NCI-H2029 (cell line): ENCODE results near the gene CSMD2.
"Not testable (repeated sequence)": the region's sequence is repeated elsewhere in the genome, so short reads cannot be mapped to it uniquely, and the experiment has no call there.

ENCODE experiments used
- DNase-seq: peaks from one replicate; lab custom pipeline; 2025; lab: John Stamatoyannopoulos, UW

The CSMD2 gene

DNA sequence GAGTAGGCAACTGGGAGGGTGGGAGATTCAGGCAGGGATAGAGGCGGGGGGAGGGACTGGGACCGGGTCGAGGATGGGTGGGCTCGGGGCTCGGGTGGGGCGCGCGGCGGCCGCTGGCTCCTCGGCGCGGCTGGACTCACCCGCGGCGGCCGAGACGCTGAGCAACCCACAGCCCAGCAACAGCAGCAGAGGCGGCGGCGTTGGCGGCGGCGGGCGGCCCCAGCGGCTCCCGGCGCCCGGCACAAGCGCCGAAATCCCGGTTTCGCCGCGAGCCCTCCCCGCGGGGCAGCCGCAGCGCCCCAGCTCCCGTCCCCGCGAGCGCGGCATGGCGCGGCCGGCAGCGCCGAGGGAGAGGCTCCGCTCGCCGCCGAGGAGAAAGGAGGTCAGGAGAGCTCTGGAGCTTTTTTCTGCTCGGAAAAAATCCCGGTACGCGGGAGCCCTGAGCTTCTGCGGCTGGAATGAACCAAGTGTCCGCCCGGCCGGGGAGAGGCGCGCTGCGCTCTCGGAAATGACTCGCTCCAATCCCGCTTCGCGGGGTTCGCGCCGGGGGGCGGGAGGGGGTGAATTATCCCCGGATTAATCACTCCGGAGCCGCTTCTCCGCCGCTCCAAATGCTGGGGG, at the start of gene CSMD2:
CSMD2 (minus strand) TSS at position 460 of the 621 bp plus-strand sequence; CDS start at position 327, 133 bp downstream.
- DNase-seq = peak; percentile 29

DNA sequence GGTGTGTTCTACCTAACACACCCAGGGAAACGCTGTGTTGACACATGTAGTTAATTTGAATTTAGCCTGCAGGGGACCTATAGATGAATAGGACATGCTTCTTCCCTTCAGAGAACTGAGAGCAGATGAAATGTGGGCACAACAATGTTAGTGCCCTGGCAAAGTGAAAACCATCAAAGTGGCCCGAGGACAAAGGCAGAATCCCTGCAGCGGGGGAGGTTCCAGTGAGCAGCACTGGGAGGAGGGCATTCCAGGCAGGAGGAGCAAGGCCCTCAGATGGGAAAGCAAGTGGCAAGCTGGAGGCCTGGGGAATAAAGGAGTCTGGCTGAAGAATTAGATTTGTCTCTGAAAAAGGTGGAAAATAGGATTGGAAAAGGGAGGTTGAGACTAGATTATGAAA, 48.9 kb upstream of the CSMD2 start:
- DNase-seq = no peak

DNA sequence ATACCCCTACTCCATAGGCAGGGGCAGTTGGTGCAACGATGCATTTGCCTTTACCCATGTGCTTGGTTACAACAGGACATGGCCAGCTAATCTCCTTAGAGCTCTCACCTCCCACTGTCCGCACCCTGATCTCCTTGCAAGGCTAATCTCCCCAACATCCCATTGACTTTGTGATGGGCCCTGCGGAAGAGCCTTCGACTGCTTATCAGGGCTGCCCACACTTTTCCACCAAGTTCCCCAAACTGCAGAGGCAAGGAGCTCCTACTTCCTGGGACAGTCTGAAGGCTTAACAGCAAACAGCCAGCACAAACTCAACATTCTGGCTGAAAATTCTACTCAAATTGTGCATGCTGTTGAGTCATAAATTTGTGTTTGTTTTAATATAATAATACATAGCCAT, 47.6 kb upstream of the CSMD2 start:
- DNase-seq = no peak

DNA sequence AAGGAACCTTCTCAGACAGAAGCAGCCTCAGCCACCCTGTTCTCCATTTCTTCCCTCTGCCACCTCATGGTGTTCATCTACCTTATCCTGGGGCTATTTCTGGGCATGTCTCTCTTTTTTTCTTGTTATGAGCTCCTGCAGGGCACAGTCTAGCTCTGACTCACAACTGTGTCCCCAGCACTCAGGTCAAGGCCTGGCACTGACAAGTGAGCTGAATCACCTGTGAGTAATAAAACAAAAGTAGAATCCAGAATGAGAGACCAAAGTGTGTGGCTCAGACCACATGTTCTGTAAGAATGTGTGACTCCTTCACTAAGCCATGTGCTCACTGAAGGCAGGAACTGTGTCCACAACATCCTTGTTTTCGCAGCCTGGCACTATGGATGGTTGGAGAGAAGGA, 34.9 kb upstream of the CSMD2 start:
- DNase-seq = no peak

DNA sequence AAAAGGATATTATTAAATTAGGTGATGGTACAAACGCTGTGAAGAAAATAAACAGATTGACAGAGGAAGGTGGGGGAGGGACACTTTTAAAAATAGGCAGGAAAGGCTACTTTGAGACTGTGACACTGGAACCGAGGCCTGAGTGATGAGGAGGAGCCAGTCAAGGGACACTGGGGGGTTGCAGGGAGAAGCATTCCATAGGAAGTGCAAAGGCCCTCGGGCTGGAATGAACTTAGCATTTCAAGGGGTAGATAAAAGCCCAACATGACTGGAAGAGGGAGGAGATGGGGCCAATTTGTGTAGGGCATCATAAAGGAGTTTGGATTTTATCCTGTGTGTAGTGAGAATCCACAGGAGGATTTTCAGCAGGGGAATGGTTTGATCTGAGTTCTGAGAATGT, 27.6 kb upstream of the CSMD2 start:
- DNase-seq = no peak

DNA sequence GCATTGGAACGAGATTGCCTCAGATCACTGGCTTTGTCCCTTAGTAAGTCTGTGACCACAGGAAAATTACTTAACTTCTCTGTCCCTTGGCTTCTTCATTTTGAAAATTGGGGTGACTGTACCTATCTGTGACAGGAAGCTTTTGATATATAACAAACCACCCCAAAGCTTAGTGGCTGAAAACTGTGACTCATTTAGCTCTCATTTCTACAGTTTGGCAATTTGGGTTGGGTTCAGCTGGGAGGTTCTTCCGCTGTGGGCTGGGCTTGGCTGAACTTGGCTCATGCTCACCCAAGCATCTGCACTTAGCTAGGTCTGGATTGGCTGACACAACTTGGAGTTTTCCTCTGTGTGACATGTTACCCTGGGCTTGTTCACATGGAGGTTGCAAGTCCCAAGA, 25.7 kb upstream of the CSMD2 start:
- DNase-seq = no peak

- no peak for DNase-seq
These were observed 24.0 kb upstream of the CSMD2 start for GRCh38 chr1:34188985-34189384.

GRCh38 chr1:34188418-34188817, 23.4 kb upstream of the CSMD2 start:
- DNase-seq = no peak

DNA sequence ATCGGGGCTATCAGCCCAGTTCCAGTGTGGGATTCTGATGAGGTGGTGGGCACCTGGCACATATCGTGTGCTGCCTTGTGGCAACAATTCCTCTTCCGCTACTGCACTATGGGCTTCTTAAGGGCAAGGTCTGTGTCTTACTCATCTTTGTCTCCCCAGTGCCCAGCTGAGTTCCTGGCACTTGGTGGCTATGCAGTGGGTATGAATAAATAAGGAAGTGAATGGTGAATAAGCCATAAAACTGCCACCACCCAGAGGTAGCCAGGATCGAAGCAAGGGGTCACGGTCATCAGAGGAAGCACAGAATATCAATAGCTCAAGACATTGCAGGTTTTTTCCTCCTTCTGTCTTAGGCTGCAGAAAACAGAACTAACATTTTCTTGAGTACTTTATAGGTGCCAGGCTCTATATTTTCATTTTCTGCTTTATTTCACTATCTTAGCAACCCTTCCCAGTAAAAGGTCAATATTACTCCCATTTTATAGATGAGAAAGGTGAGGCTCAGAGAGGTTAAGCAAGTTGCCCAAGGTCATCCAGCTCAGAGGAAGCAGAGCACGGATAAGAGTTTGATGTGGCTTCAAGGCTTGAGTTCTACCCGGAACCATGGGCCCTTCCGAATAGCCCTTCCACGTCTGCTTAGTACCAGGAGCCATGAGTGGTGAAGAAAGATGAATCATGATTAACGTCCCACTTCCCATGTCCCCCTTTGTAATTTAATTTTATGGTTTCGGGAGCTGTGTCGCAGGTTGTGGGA, 21.9 kb upstream of the CSMD2 start:
- DNase-seq = no peak

DNA sequence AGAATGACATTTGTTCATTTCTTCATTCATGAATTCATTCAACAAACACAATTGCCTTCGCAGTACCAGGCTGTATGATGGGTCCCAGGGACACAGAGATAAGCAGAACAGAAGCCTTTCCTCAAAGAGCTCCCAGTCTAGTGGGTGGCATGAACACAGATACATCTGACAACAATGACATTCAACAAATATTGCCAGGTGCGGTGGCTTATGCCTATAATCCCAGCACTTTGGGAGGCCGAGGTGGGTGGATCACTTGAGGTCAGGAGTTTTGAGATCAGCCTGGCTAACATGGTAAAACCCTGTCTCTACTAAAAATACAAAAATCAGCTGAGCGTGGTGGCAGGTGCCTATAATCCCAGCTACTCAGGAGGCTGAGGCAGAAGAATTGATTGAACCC, 18.4 kb upstream of the CSMD2 start:
- DNase-seq = not testable (repeated sequence)

- no peak for DNase-seq
These were observed 13.0 kb upstream of the CSMD2 start for GRCh38 chr1:34178072-34178471.

DNA sequence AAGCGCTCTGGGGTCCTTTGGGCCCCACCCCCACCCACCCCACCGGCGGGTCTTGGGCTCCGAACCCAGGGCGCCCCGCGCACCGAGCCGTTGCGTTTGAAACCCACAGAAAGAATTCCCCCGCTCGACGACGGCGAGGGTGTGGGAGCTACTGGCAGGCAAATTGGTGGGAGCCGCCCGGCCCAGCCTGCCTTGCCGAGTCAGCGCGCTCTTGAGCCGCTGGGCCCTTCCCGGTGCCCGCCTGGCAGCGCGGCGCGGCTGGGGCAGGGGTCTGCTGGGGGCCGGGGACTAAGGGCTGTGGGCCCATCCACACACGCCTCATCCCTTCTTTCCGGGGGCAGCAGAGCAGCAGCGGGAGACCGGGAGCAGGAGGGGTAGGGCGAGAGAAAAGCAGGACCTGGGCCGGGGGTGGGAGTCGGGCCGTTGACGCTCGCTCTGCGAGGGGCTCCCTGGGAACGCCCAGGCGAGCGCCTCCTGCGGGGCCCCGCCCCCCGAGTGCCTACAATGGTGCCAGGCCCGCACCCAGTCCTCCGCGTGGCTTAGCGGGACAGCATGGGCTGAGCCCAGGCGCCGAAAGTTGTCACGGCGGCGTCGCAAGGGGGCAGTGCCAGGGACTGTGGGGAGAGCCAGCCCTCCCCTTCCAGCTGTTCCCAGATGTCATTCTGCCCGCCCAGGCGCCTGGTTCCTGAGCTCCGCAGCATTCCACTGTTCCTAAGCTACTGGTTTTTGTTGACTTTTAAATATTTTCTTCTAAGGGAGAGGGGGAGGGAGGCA, 12.0 kb upstream of the CSMD2 start, which contains the start of gene C1orf94:
C1orf94 (plus strand) TSS at position 78 of the 774 bp plus-strand sequence. CDS start 883 bp downstream, outside the sequence.
- no peak for DNase-seq

DNA sequence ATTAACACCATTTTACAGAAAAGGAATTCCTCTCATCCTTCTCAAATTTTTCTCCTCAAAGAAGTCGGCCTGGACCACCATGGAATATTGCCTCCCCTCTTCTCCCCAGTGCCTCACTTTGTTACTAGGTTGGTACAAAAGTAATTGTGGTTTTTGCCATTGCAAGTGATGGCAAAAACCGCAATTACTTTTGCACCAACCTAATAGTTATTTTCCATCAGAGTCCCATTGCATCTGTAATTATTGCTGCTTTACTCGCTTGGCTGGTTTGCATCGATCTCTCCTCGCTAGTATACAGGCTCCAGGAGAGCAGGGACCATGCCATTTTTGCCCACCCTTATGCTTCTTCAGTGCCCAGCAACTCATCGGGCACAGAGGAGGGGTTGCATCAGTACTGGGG, 10.7 kb upstream of the CSMD2 start:
- no peak for DNase-seq

DNA sequence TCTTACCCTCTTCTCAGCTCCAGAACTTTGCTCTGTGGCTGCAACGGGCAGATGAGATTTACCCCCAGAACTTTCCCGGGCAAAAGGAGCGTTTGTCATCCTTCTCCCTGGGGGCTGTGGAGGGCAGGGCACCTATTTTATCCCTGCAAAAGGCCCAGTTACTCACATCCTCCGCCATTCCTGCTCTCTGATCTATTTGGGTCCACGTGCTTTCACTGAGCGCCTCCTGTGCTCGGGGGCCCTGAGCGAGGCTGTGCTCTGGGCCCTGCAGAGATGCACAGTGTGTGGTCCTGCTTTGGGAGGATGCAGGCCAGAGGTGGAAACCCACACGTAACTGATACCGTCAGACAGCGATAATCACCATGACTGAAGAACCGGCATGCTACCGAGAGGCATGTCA, 2.4 kb upstream of the CSMD2 start:
- DNase-seq = no peak

GRCh38 chr1:34166625-34167361, 1.8 kb upstream of the CSMD2 start:
- no peak for DNase-seq

- DNase-seq = no peak
These were observed 1.2 kb upstream of the CSMD2 start for GRCh38 chr1:34166191-34166624.

- DNase-seq = no peak
These were observed 442 bp upstream of the CSMD2 start for GRCh38 chr1:34165422-34165921.

- peak; percentile 14 for DNase-seq
These were observed 968 bp downstream of the CSMD2 start for GRCh38 chr1:34163792-34164731.

- DNase-seq = peak; percentile 43
These were observed 1.9 kb downstream of the CSMD2 start for GRCh38 chr1:34162852-34163766.

DNA sequence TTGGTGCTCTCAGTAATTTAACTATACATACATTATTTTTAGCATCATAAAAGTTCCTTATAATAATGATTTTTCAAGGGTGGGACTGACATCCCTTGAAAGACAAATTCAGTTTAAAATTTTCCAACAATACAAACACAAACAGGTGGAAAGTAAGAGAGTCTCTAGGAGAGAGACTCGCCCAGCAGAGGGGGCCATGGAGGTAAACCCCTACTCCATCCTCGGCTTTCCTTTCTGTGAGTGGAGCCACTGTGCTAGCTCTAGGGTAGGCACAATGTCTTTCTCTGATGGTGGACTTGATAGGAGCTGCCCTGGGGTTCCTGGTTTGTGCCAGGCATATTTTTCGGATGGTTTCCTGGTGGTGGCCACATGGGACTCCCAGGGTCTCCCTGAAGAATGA, 8.3 kb downstream of the CSMD2 start:
- DNase-seq = no peak
